NCI-H1417 treated with DMSO at 0.1 percent for 48 hours (cell line): Measurements from ENCODE around the gene FEV.
A peak's percentile ranks its signal among the peaks of the same experiment; 100 is the strongest.
"Not testable (repeated sequence)": the region's sequence is repeated elsewhere in the genome, so short reads cannot be mapped to it uniquely, and the experiment has no call there.

Source experiments
- DNase-seq: peaks from one replicate; lab custom pipeline; 2025; lab: John Stamatoyannopoulos, UW

Gene FEV

DNA sequence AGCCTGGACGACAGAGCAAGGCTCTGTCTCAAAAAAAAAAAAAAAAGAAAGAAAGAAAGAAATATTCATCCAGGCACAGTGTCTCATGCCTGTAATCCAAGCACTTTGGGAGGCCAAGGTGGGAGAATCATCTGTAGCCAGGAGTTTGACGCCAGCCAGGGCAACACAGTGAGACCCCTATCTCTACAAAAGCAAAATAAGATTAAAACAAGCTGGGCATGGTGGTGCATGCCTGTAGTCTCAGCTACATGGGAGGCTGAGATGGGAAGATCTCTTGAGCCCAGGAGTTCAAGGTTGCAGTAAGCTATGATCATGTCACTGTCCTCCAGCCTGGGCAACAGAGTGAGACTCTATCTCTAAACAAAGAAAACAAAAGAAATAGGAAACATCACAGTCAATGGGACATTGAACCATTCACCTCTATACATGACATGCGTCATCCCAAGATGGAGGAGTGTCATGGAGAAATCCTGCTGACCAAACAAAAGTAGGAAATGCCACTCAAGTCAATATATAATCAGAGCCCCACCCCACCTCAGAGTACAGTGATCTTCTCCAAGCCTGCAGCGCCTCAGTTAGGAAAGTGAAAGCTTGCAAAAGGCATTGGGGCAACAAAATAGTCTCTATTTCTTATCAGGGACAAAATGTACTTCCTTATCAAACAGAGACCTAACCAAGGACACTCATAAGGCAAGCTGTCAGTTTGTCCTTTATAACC, 9.8 kb downstream of the FEV start:
- DNase-seq, result no peak

GRCh38 chr2:218970894-218971293, 14.1 kb downstream of the FEV start:
- no peak for DNase-seq

- DNase-seq, result peak; percentile 65
Measured at GRCh38 chr2:218964041-218964771, 20.8 kb downstream of the FEV start.

DNA sequence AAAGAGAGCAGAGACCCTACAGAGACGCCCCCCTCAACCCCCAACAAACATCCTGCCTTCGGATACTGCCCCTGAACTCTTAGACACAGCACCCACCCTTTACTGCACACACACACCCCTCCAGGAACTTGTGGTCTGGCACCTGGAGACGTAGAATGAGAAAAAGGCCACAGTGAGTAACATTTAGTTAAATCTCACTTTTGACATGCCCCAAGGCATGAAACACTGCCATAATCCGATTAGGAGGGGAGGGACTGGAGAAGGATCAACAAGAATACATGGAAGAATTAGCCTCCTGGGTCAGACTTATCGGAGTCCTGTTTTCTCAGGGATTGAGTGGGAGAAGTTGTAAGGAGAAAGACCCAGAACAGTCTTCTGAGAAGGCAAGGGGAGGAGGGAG, 21.4 kb downstream of the FEV start:
- DNase-seq, result no peak

- peak; percentile 94 for DNase-seq
Measured at GRCh38 chr2:218962859-218963492, 22.0 kb downstream of the FEV start.

DNA sequence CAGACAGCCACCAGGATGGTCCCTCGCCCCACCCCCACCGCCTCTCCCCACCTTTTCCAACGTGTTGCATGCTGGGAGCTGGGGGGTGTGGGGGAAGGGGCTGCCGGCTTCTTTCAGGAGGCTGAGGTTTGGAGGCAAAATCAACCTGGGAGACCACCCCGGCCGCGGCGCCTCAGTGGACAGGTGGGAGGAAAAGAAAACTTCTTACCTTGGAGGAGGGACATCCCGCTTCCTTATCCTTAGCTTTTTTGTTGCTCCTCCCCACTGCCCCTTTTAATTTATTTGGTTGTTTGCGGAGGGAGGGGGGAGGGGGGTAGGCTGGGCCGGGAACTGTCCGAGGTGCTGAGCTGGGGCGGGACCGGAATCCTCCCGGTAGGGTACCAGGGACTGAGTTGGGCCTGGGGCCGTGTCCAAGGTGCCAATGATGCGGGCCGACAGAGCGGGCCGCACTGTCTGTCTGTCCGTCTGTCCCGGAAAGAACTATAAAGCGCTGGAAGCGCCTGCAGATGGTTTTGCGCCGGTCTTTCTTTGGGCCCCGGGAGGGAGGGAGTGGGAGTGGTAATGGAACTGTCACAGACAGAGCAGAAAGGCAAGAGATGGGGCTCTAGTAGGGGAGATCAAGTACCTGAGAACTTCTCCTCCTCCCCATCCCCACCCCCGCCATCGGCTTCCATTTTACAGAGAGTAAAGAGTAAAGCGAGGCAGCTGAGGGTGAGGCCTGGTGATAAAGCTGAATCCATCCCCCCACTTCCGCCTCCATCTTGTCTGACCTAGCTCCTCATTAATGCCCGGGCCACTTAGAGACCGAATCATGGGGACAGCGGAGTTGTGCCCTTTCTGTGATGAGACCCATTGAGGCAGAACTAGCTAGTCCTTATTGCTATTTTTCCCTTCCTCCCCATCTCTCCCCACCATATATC, 23.1 kb downstream of the FEV start:
- no peak for DNase-seq

- no peak for DNase-seq
Measured at GRCh38 chr2:218961229-218961628, 23.8 kb downstream of the FEV start.

- DNase-seq, result no peak
Measured at GRCh38 chr2:218960309-218961165, 24.4 kb downstream of the FEV start.

GRCh38 chr2:218959761-218960308, 25.1 kb downstream of the FEV start:
- no peak for DNase-seq

DNA sequence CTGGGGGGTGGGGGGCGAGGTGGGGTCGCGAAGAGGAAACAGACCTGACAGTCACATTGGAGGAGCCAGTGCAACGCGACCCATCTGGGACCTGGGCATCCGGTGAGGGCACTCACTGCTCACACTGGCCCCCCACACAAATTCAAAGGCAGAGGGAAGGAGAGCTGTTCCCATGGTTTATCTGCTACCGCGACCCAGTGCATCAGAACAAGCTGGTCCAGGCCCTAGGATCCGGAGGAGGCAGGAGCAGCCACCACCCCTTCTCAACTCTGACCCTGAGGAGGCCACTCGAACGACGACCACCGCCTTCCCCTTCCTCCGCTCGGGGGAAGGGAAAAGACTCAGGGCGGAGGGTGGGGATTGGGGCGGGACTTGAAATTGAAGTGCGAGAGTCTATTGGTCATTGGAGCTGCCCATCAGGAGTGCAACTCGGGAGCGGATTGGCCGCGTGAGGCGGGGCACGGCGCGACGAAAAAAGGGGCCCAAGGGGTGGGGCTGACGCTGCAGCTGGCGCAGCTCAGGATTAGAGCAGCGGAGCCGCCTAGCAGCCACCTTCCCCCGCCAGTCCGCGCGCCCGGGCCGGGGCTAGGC, 25.7 kb downstream of the FEV start, which contains the start of gene CDK5R2:
TSS of gene CDK5R2 (plus strand) at position 526 of the 591 bp plus-strand sequence. CDS start 155 bp downstream, outside the sequence.
- peak; percentile 72 for DNase-seq

DNA sequence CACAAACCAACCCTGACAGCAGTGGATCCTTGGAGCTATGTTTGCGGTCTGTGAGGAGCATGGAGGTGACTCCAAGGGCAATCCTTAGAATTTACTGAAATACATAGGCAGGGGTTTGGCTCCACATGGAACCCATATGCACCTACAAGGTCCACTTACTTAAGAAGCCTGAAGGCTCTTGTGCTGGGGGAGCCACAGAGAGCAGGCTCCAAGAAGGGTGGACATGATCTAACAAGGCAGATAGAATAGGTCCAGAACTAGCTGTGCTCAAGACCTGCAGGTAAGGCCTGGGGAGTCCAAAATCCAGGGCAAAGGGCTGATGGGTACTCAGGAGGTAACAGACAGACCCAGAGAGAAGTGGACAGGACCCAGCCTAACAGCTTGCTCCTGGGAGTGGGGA, 26.7 kb downstream of the FEV start:
- DNase-seq, result no peak

DNA sequence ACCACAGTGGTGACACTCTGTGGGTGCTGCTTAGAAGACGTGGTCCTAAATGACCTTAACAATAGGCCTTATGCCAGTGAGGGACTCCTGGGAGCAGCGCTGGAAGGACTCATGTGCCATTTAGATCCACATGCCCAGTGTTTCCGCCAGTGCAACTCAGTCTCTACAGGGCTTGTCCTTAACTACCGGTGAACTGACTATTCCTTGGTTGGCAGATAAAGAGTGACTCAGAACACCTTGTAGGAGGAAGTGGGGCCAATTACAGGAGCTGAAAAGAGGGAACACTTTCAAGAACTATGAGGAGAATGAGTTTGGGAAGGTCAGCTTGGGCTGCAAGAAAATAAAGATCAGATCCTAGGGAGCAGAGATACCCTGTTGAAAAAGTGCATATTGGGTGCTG, 27.3 kb downstream of the FEV start:
- DNase-seq, result no peak

GRCh38 chr2:218956039-218956438, 28.9 kb downstream of the FEV start:
- no peak for DNase-seq

DNA sequence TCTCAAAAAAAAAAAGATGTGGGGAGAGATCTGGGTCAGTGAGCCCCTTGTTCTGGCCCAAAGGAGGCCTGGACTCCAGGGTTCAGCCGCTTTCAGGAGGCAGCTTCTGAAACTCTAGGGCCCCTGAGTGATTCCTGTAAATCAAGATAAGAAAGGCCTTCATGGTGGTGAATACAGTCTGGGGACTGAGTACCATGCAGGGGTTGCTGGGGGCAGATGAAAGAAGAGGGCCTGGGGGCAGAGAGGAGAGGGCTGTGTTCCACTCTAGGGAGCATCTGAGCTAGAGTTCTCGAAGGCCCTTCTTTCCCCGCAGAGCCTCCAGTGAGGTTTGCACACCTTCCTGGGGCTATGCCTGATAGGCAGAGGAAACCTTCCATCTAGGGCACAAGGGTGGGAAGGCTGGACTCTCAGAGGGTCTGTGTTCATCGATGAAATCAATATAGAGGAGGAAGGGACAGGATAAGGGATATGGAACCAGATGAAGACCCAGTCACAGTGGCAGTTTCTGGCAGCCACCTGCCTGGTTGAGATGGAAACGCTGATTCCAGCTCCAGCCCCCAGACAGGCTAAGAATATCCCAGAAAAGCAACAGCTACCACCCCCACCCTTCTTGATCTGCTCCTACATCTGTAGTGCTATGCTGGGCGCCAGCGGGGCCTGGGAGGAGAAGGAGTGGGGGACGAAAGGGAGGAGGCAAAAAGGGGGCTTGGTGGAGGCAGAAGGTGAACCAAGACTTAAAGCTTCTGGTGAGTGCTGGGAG, 30.3 kb downstream of the FEV start:
- no peak for DNase-seq

GRCh38 chr2:218953366-218953954, 31.5 kb downstream of the FEV start:
- DNase-seq, result no peak

DNA sequence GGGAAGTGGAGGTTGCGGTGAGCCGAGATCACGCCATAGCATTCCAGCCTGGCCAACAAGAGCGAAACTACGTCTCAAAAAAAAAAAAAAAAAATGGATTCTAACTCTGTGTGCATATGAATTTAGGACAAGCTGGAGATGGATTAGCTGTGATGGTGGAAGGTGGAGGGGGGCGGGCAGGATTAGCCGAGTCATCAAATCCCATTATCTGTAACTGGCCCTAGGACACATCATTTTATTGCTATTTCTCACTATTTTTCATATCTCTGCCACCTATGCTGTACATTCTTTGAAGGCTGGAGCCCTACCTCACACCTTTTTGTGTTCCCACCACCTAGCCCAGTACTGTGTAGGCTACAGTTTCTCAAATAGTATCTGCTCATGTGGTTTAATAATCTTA, 32.8 kb downstream of the FEV start:
- no peak for DNase-seq

DNA sequence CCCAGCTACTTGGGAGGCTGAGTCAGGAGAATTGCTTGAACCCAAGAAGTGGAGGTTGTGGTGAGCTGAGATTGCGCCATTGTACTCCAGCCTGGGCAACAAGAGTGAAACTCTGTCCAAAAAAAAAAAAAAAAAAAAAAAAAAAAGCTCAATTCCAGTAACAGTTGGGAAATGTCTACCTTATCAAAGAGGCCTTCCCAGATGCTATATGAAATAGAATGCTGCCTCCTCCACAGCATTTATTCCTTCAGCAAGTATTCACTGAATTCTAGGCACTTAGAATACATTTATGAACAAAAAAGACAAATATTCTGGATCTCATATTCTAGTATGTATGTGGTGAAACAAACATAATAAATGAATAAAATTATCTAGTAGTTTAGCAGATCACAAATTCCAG, 38.4 kb downstream of the FEV start:
- no peak for DNase-seq

- DNase-seq, result no peak
Measured at GRCh38 chr2:218944759-218945404, 40.1 kb downstream of the FEV start.

GRCh38 chr2:218931751-218932150, 53.2 kb downstream of the FEV start:
- not testable (repeated sequence) for DNase-seq
